Hair follicular keratinocyte (primary cell): Measurements from ENCODE around the gene ANKRD10. TPM values are rescaled to one million over a fixed set of nuclear protein-coding genes. Genes with fewer than 3 reads are reported as not detected.

Source experiments
- total RNA-seq: library from RNA; depleted of rRNA; stranded (reverse); fragments of >200 nt; gene quantifications from 2 replicates; pipeline ENCODE4 v1.2.3, GENCODE V29; 2015

ANKRD10 gene
- 15.3 and 23.9 TPM in 2 replicates for total RNA-seq

GRCh38 chr13:110915057-110915873 lies at the start of gene ANKRD10:
Gene ANKRD10, minus strand, starts transcription at chr13:110915069. Its CDS starts 135 bp downstream, at chr13:110914934.

Other genes with a start within 250 kb of the ANKRD10 start
- 45.4 and 67.7 TPM in 2 replicates for gene CARS2, start 209.0 kb downstream of the ANKRD10 start, total RNA-seq
- 4.7 and 8.2 TPM in 2 replicates for gene ING1, start 201.4 kb downstream of the ANKRD10 start, total RNA-seq
- 11.9 and 12.6 TPM in 2 replicates for gene ARHGEF7, start 200.2 kb upstream of the ANKRD10 start, total RNA-seq